IPS-20b (cell line): ENCODE results near the gene NFIC.

Source experiments
- H3K27ac ChIP-seq: one replicate; pipeline ENCODE4 v1.5.1; 2013; ENCODE audit warnings: low read length
- H3K27me3 ChIP-seq: 2 replicates; pipeline ENCODE4 v1.6.1; 2013; ENCODE audit warnings: mild to moderate bottlenecking, low read length, inconsistent platforms; ENCODE audit not compliant: insufficient read depth
- H3K36me3 ChIP-seq: 2 replicates; pipeline ENCODE4 v1.6.1; 2013; ENCODE audit warnings: low read depth, mild to moderate bottlenecking, inconsistent platforms, low read length, moderate library complexity; ENCODE audit not compliant: insufficient read depth
- H3K4me1 ChIP-seq: 2 replicates; pipeline ENCODE4 v1.6.1; 2013; ENCODE audit warnings: mild to moderate bottlenecking, control low read depth, inconsistent platforms, low read length, moderate library complexity; ENCODE audit not compliant: insufficient read depth
- H3K4me3 ChIP-seq: 2 replicates; pipeline ENCODE4 v1.5.1; 2013; ENCODE audit warnings: mild to moderate bottlenecking, low read length, inconsistent platforms
- H3K9ac ChIP-seq: 2 replicates; pipeline ENCODE4 v1.6.1; 2013; ENCODE audit warnings: low read depth, mild to moderate bottlenecking, inconsistent platforms, low read length, moderate library complexity
- H3K9me3 ChIP-seq: 2 replicates; pipeline ENCODE4 v1.6.1; 2013; ENCODE audit warnings: mild to moderate bottlenecking, low read depth, low read length, inconsistent platforms; ENCODE audit not compliant: insufficient read depth

Gene NFIC

GRCh38 chr19:3492131-3492839 lies 125.9 kb downstream of the NFIC start:
- no peak overlapping the region for H3K9ac ChIP-seq
- no peak overlapping the region for H3K4me3 ChIP-seq
- no peaks in the 10 kb centered on the region for H3K4me1 ChIP-seq
- no peaks in the 10 kb centered on the region for H3K9me3 ChIP-seq
- H3K27ac ChIP-seq = no peak overlapping the region
- H3K36me3 ChIP-seq = peaks cover 41% of the 10 kb centered on the region; the same call in 1 of the 2 replicates
- no peaks in the 10 kb centered on the region for H3K27me3 ChIP-seq

GRCh38 chr19:3492919-3493318 lies 126.5 kb downstream of the NFIC start:
- no peaks in the 10 kb centered on the region for H3K4me1 ChIP-seq
- H3K27ac ChIP-seq = no peak overlapping the region
- H3K27me3 ChIP-seq = no peaks in the 10 kb centered on the region
- peaks cover 43% of the 10 kb centered on the region; the same call in 1 of the 2 replicates for H3K36me3 ChIP-seq
- no peaks in the 10 kb centered on the region for H3K9me3 ChIP-seq
- no peak overlapping the region for H3K9ac ChIP-seq
- H3K4me3 ChIP-seq = no peak overlapping the region

DNA sequence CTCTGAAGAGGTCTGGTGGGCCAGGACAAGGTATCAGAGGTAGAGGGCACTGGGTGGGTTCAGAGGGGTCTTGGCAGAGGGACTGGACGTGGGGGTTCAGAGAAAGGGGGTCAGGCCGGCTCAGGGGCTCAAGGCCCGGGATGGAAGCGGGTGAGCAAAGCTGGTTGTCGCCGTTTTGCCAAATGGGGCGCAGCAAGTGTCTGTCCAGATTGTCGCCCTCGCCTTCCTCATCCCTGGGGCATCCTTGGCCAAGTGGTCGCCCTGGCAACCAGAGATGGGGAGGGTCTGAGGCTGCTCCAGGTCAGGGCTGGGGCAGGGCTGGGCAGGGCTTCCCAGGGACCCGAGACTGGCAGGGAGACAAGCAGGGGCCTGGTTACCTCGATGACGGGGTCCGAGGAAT lies 127.3 kb downstream of the NFIC start:
- Histone ChIP-seq H3K27ac (no peak overlapping the region), H3K9me3 (no peaks in the 10 kb centered on the region), H3K4me3 (no peak overlapping the region), H3K27me3 (no peaks in the 10 kb centered on the region), H3K36me3 (peaks cover 43% of the 10 kb centered on the region; the same call in 1 of the 2 replicates), H3K4me1 (no peaks in the 10 kb centered on the region), H3K9ac (no peak overlapping the region)

GRCh38 chr19:3494051-3494450 lies 127.7 kb downstream of the NFIC start:
- no peaks in the 10 kb centered on the region for H3K9me3 ChIP-seq
- H3K27ac ChIP-seq = no peak overlapping the region
- no peak overlapping the region for H3K4me3 ChIP-seq
- peaks cover 43% of the 10 kb centered on the region; the same call in 1 of the 2 replicates for H3K36me3 ChIP-seq
- no peaks in the 10 kb centered on the region for H3K4me1 ChIP-seq
- H3K27me3 ChIP-seq = no peaks in the 10 kb centered on the region
- no peak overlapping the region for H3K9ac ChIP-seq

GRCh38 chr19:3494559-3494958 lies 128.2 kb downstream of the NFIC start:
- Histone ChIP-seq H3K4me1 (no peaks in the 10 kb centered on the region), H3K36me3 (peaks cover 43% of the 10 kb centered on the region; the same call in 1 of the 2 replicates), H3K4me3 (no peak overlapping the region), H3K27ac (no peak overlapping the region), H3K27me3 (no peaks in the 10 kb centered on the region), H3K9me3 (no peaks in the 10 kb centered on the region), H3K9ac (no peak overlapping the region)

DNA sequence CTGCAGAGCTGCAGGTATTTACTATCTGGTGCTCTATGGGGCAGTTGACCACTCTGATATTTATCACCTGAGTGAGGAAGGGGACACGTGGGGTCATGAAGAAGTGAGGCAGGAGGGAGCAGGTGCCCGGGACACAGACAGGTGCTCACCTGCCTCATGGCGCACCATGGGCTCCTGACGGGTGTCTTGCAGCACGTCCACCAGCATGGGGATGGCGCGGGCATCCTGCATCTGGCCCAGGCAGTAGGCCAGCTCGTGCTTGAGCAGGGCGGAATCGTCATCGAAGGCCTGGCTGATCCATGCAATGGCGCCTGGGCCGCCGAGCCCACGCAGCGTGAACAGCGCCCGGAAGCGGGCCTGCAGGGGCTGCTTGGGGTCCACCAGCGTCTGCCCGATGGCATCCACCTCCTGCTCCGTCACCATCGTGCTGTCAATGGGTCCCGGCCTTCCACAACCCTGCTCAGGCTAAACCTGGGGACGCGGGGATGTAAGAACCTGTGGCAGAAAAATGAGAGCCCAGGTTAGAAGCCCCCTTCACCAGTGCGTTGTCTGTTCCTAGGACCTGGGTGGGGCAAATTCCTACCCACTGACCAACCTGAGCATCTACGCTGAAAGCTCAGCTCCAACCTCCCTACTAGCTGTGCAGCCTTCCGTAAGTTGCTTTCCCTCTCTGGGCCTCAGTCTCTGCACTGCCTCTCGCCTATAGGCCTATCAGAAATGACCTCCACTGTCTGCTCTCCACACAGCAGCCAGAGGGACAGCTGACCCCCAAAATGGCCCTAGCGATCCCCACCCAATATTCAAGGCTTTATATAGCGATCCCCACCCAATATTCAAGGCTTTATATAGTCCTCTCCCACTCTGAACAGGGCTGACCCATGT lies 130.2 kb downstream of the NFIC start:
- Histone ChIP-seq H3K9me3 (no peaks in the 10 kb centered on the region), H3K27me3 (no peaks in the 10 kb centered on the region), H3K36me3 (peaks cover 42% of the 10 kb centered on the region; the same call in 1 of the 2 replicates), H3K9ac (no peak overlapping the region), H3K27ac (no peak overlapping the region), H3K4me3 (no peak overlapping the region), H3K4me1 (no peaks in the 10 kb centered on the region)

GRCh38 chr19:3497757-3498520 lies 131.6 kb downstream of the NFIC start:
- Histone ChIP-seq H3K4me1 (no peaks in the 10 kb centered on the region), H3K36me3 (peaks cover 32% of the 10 kb centered on the region; the same call in 1 of the 2 replicates), H3K27ac (no peak overlapping the region), H3K4me3 (no peak overlapping the region), H3K9me3 (no peaks in the 10 kb centered on the region), H3K27me3 (no peaks in the 10 kb centered on the region), H3K9ac (no peak overlapping the region)

- peak overlapping the region; percentile 100 for H3K9ac ChIP-seq
- H3K27ac ChIP-seq = peak overlapping the region; percentile 40
- H3K4me1 ChIP-seq = no peaks in the 10 kb centered on the region
- peak overlapping the region; percentile 97 for H3K4me3 ChIP-seq
- no peaks in the 10 kb centered on the region for H3K9me3 ChIP-seq
- peaks cover 23% of the 10 kb centered on the region; the same call in 1 of the 2 replicates for H3K36me3 ChIP-seq
- no peaks in the 10 kb centered on the region for H3K27me3 ChIP-seq
These were observed 133.5 kb downstream of the NFIC start for GRCh38 chr19:3499738-3500428.

DNA sequence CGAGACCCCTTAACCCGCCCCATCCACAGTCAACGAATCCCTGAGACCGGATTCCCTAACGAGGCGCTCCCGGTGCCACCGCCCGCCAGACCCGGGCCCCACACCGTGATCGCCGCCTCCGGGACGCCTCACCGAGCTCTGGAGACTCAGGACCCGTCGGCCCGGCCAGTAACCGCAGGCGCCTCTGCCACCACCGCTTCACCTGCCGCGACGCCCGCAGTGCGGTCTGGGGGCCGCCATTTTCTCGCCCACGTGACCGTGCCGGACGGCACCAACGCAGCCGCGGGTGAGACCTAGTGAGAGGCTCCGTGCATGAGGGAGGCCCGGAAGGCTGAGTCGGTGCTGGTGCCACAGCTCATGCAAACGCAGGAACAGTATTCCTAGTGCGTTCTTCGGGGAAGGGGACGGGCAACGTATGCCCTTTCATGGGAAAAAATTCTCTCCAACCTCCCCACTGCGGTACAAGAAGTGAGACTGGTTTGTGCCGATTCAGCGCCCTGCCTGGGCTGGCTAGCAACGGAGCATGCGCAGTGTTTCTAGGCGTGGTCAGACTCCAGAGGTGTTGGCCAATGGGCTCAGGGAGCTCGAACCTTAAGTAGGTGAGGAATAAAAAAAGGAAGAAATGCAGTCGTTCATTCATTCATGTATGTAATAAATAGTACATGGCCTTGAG lies 134.2 kb downstream of the NFIC start, which contains the start of gene DOHH:
Gene DOHH, minus strand, starts transcription at position 246 of the 673 bp plus-strand sequence. CDS start 3,860 bp downstream, outside the sequence.
- Histone ChIP-seq H3K36me3 (peaks cover 18% of the 10 kb centered on the region; the same call in 1 of the 2 replicates), H3K9me3 (no peaks in the 10 kb centered on the region)

DNA sequence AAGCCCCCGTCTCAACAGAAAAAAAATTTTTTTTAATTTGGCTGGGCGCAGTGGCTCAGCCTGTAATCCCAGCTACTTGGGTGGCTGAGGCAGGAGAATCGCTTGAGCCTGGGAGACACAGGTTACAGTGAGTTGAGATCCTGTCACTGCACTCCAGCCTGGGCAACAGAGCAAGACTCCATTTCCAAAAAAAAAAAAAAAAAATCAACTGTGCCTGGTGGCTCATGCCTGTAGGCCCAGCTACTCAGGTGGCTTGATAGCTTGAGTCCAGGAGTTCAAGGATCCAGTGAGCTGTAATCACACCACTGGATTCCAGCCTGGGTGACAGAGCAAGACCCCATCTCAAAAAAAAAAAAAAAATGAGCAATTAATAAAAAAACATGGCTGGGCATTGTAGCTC lies 135.4 kb downstream of the NFIC start:
- no peak overlapping the region for H3K4me3 ChIP-seq
- H3K36me3 ChIP-seq = 0 out of 2 replicates have a peak, but pooled peaks cover 6% of the 10 kb centered on the region
- no peak overlapping the region for H3K27ac ChIP-seq

More for the DNA sequence above, 134.2 kb downstream of the NFIC start, which contains the start of gene DOHH:
- Histone ChIP-seq H3K4me3 (peak within 1 kb of the TSS; percentile 97), H3K9ac (peak within 1 kb of the TSS; percentile 100), H3K27me3 (no peaks in the 10 kb centered on the region), H3K27ac (peak within 1 kb of the TSS; percentile 99), H3K4me1 (no peaks in the 10 kb centered on the region)

More for the DNA sequence above, 135.4 kb downstream of the NFIC start:
- H3K9ac ChIP-seq = no peak overlapping the region
- no peaks in the 10 kb centered on the region for H3K4me1 ChIP-seq
- no peaks in the 10 kb centered on the region for H3K27me3 ChIP-seq
- no peaks in the 10 kb centered on the region for H3K9me3 ChIP-seq
